ENCODE measurements around the gene RNF223. TPM values are rescaled to one million over a fixed set of nuclear protein-coding genes. Genes with fewer than 3 reads are reported as not detected.

The RNF223 gene
- total RNA-seq, 1 experiment from 2014 or later = 6.3 TPM

DNA sequence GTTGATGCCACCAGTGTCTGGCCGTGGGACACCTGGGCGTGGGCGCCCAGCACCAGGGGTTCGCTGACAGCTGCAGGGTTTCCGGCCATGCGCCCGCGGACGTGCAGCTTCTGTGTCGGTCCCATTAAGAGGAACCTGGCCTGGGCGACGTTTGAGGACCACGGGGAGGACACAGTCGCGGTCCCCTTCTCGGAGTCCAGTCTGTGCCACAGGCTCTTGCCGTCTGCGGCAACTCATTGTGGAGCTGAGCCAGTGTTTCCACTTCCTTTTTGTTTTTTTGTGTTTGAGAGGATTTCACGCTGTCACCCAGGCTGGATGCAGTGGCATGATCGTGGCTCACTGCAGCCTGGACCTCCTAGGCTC, 43.3 kb upstream of the RNF223 start:
- Histone ChIP-seq H3K79me2 (ENCODE audit: insufficient read depth, low read length) (peaks cover 24% of the 10 kb centered on the region), H3K36me3 (ENCODE audit: control insufficient read depth in 1 of 2, insufficient read depth in 2 of 2, low read length in 2 of 2) (peaks cover 0 to 8% of the 10 kb centered on the region in 2 experiments; a peak in 2 of 4 replicates), H3K9me2 (ENCODE audit: insufficient read depth) (no peaks in the 10 kb centered on the region), H3K9me3 (ENCODE audit: control insufficient read depth in 1 of 2, insufficient read depth in 1 of 2, low read depth in 1 of 2, low read length in 2 of 2) (no peaks in the 10 kb centered on the region), H3K4me2 (ENCODE audit: low read length) (peak overlapping the region; percentile 37), H3K27ac (ENCODE audit: low read depth, low read length) (no peak overlapping the region), H3K27me3 (ENCODE audit: insufficient read depth, low read length) (no peaks in the 10 kb centered on the region), H3K4me1 (ENCODE audit: control insufficient read depth in 1 of 2, insufficient read depth in 2 of 2, low read length in 2 of 2) (peaks cover 5 to 18% of the 10 kb centered on the region in 2 experiments; a peak in 3 of 4 replicates), H3K9ac (ENCODE audit: low read length) (no peak overlapping the region), H3K4me3 (replicated peaks in 1 of 2; ENCODE audit: low read depth in 1 of 2, low read length in 2 of 2) (no peak overlapping the region), H4K20me1 (ENCODE audit: insufficient read depth) (no peaks in the 10 kb centered on the region), H2AFZ (ENCODE audit: low read depth, low read length, poor library complexity, severe bottlenecking) (no peak overlapping the region)
- intact Hi-C loops (cut with micrococcal nuclease) = loop anchor here (5.0 kb wide), 1 partner anchor 140 kb away; no protein-coding TSS in a partner anchor
- DNase-seq (ENCODE audit: low read depth, low spot score) (no peak), ATAC-seq (no peak)
- POLR2A ChIA-PET = no interaction called here
- RAD21 ChIA-PET (ENCODE audit: low non-redundant PET in 1 of 2, low total read pairs in 2 of 2, uncharacterized antibody in 2 of 2, unreplicated experiment in 2 of 2) = no interaction called here
- TF ChIP-seq EGR1 (IDR thresholded peaks at IDR 0.05; ENCODE audit: low read depth) = no peak
- no peak for TF ChIP-seq ZFX (IDR thresholded peaks at IDR 0.05)
- TF ChIP-seq SRF (IDR thresholded peaks at IDR 0.05; ENCODE audit: low read depth) = no peak
- TF ChIP-seq JUND (IDR thresholded peaks at IDR 0.05) = no peak
- TF ChIP-seq RAD21 (IDR thresholded peaks at IDR 0.05; ENCODE audit: low read depth) = no peak
- TF ChIP-seq, protein P1, sequence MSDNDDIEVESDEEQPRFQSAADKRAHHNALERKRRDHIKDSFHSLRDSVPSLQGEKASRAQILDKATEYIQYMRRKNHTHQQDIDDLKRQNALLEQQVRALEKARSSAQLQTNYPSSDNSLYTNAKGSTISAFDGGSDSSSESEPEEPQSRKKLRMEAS (IDR thresholded peaks at IDR 0.05) = no peak
- no TSS peak for BruUV-seq (replicated peaks)
- CTCF ChIA-PET = no interaction called here

DNA sequence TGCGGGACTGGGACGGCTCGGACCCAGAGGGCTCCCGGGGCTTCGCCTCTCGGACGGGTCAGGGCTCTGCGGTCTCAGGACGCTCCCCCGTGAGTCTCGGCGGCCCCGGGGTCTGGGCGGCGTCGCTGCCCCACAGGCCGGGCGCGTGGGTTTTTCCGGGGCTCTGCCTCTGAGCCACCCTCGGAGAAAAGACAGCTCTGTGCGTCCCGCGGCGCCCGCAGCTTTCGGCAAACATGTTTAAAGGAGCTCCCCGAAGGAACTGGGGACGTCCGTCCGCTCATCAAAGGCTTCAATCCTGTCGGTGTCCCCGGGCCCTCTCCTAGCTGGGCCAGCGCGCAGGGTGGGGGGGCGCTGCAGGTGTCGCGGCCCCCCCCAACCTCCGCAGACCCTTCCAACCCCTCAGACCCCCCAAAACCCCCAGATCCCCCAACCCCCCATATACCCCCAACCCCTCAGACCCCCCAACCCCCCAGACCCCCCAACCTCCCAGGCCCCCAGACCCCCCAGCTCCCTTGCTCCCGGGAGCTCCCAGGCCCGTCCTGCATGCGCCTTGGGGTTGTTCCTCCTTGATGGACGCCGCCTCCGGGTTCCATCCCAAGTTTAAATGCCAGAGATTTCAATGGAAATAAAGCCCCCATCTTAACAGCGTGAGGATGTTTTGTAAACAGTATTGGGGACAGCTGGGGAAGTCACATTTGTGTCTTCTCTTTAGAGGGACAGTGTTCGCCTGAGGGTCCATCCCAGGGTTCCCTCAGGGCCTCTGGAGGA, 42.8 kb upstream of the RNF223 start:
- Histone ChIP-seq H2AFZ (ENCODE audit: low read depth, low read length, poor library complexity, severe bottlenecking) (no peak overlapping the region), H4K20me1 (ENCODE audit: insufficient read depth) (no peaks in the 10 kb centered on the region), H3K9ac (ENCODE audit: low read length) (peak overlapping the region; percentile 60), H3K9me3 (ENCODE audit: control insufficient read depth in 1 of 2, insufficient read depth in 1 of 2, low read depth in 1 of 2, low read length in 2 of 2) (no peaks in the 10 kb centered on the region), H3K79me2 (ENCODE audit: insufficient read depth, low read length) (peaks cover 29% of the 10 kb centered on the region), H3K4me3 (replicated peaks in 1 of 2; ENCODE audit: low read depth in 1 of 2, low read length in 2 of 2) (peak overlapping the region; percentile 57 to 74), H3K4me2 (ENCODE audit: low read length) (peak overlapping the region; percentile 90), H3K27ac (ENCODE audit: low read depth, low read length) (peak overlapping the region; percentile 44; the same call in 1 of the 2 replicates), H3K9me2 (ENCODE audit: insufficient read depth) (no peaks in the 10 kb centered on the region), H3K27me3 (ENCODE audit: insufficient read depth, low read length) (no peaks in the 10 kb centered on the region), H3K4me1 (ENCODE audit: control insufficient read depth in 1 of 2, insufficient read depth in 2 of 2, low read length in 2 of 2) (peaks cover 3 to 12% of the 10 kb centered on the region in 2 experiments; a peak in 3 of 4 replicates), H3K36me3 (ENCODE audit: control insufficient read depth in 1 of 2, insufficient read depth in 2 of 2, low read length in 2 of 2) (peaks cover 0 to 10% of the 10 kb centered on the region in 2 experiments; a peak in 2 of 4 replicates)
- ChIA-PET CTCF (no interaction called here), RAD21 (ENCODE audit: low non-redundant PET in 1 of 2, low total read pairs in 2 of 2, uncharacterized antibody in 2 of 2, unreplicated experiment in 2 of 2) (interaction anchor here in 1 of 2 experiments (0.9 kb wide), 1 partner anchor 37 kb away, joined by 3 read pairs; no protein-coding TSS in a partner anchor), POLR2A (no interaction called here)
- intact Hi-C loops (cut with micrococcal nuclease) = loop anchor here (5.0 kb wide), 1 partner anchor 140 kb away; no protein-coding TSS in a partner anchor
- no TSS peak for BruUV-seq (replicated peaks)
- TF ChIP-seq CEBPB (IDR thresholded peaks at IDR 0.05; ENCODE audit: low read depth) = no peak
- no peak for TF ChIP-seq TCF7L2 (IDR thresholded peaks at IDR 0.05; ENCODE audit: borderline replicate concordance, extremely low read depth, insufficient read depth, insufficient read length)
- no peak for TF ChIP-seq JUND (IDR thresholded peaks at IDR 0.05)
- TF ChIP-seq, protein P1 (IDR thresholded peaks at IDR 0.05) = no peak
- no peak for TF ChIP-seq RAD21 (IDR thresholded peaks at IDR 0.05; ENCODE audit: low read depth)
- no peak for TF ChIP-seq POLR2AphosphoS5 (IDR thresholded peaks at IDR 0.05; ENCODE audit: low read depth, low read length)
- TF ChIP-seq SRF (IDR thresholded peaks at IDR 0.05; ENCODE audit: low read depth) = no peak
- TF ChIP-seq CBX3 (IDR thresholded peaks at IDR 0.05; ENCODE audit: low read depth) = no peak
- TF ChIP-seq, protein P2, sequence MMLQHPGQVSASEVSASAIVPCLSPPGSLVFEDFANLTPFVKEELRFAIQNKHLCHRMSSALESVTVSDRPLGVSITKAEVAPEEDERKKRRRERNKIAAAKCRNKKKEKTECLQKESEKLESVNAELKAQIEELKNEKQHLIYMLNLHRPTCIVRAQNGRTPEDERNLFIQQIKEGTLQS (IDR thresholded peaks at IDR 0.05) = no peak
- no peak for TF ChIP-seq ELF1 (IDR thresholded peaks at IDR 0.05; ENCODE audit: borderline replicate concordance, low read depth)
- TF ChIP-seq, protein P3, sequence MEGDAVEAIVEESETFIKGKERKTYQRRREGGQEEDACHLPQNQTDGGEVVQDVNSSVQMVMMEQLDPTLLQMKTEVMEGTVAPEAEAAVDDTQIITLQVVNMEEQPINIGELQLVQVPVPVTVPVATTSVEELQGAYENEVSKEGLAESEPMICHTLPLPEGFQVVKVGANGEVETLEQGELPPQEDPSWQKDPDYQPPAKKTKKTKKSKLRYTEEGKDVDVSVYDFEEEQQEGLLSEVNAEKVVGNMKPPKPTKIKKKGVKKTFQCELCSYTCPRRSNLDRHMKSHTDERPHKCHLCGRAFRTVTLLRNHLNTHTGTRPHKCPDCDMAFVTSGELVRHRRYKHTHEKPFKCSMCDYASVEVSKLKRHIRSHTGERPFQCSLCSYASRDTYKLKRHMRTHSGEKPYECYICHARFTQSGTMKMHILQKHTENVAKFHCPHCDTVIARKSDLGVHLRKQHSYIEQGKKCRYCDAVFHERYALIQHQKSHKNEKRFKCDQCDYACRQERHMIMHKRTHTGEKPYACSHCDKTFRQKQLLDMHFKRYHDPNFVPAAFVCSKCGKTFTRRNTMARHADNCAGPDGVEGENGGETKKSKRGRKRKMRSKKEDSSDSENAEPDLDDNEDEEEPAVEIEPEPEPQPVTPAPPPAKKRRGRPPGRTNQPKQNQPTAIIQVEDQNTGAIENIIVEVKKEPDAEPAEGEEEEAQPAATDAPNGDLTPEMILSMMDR (IDR thresholded peaks at IDR 0.05 in 2 of 3, conservative IDR thresholded peaks at IDR 0.05 in 1 of 3; ENCODE audit: borderline replicate concordance in 1 of 3, insufficient read depth in 1 of 3, low read depth in 2 of 3, low read length in 2 of 3) = no peak
- ATAC-seq (no peak), DNase-seq (ENCODE audit: low read depth, low spot score) (no peak)
